NT2/D1 (cell line): ENCODE data around the gene PAOX.

Source experiments
- SUZ12 ChIP-seq: IDR thresholded peaks from 2 replicates; pipeline ENCODE4 v1.6.1; 2011; ENCODE audit not compliant: insufficient read length, insufficient read depth; ENCODE audit errors: extremely low read depth
- YY1 ChIP-seq: IDR thresholded peaks from 2 replicates; pipeline ENCODE4 v1.6.1; 2011; ENCODE audit not compliant: insufficient read length, insufficient read depth
- ZNF274 ChIP-seq: IDR thresholded peaks from 2 replicates; pipeline ENCODE4 v1.6.1; 2011; ENCODE audit warnings: mild to moderate bottlenecking, low read depth, low read length

- TF ChIP-seq SUZ12 = no peak
- no peak for TF ChIP-seq YY1
- no peak for TF ChIP-seq ZNF274
Observed at GRCh38 chr10:133368153-133368552, 10.9 kb upstream of the PAOX start.
